ENCODE results near the gene TTF2.

GRCh38 chr1:117059678-117060440 is at the start of gene TTF2:
- TF ChIP-seq ZNF416 (CRISPR knock-in tag; IDR thresholded peaks at IDR 0.05): no peak
- peak; percentile 72 for TF ChIP-seq NFYB (CRISPR knock-in tag; conservative IDR thresholded peaks at IDR 0.05; ENCODE audit: low read depth)
- no peak for TF ChIP-seq CTCF (IDR thresholded peaks at IDR 0.05)
- TF ChIP-seq ESRRA (CRISPR knock-in tag; IDR thresholded peaks at IDR 0.05; ENCODE audit: borderline replicate concordance): no peak
- 0 out of 2 replicates have a peak, but pooled peaks have one; percentile 49 for TF ChIP-seq CREM (CRISPR knock-in tag; IDR thresholded peaks at IDR 0.05)
- TF ChIP-seq ZNF423 (CRISPR knock-in tag; IDR thresholded peaks at IDR 0.05): no peak
- TF ChIP-seq FOXP1 (CRISPR knock-in tag; IDR thresholded peaks at IDR 0.05; ENCODE audit: borderline replicate concordance): peak; percentile 80; the same call in 1 of the 2 replicates
- TF ChIP-seq ATF3 (CRISPR knock-in tag; conservative IDR thresholded peaks at IDR 0.05): no peak
- TF ChIP-seq TEAD4 (CRISPR knock-in tag; IDR thresholded peaks at IDR 0.05): no peak
- no peak for TF ChIP-seq MXD4 (CRISPR knock-in tag; IDR thresholded peaks at IDR 0.05; ENCODE audit: borderline replicate concordance)
- peak; percentile 64; the same call in 1 of the 2 replicates for TF ChIP-seq MYBL2 (CRISPR knock-in tag; IDR thresholded peaks at IDR 0.05)
